Medulla oblongata (tissue), 1 donor: ENCODE results near the gene PIGZ.
A peak's percentile ranks its signal among the peaks of the same experiment; 100 is the strongest.

Experiments
- DNase-seq: peaks from one replicate; pipeline ENCODE4 v3.0.0-alpha.2; 2015; ENCODE audit errors: extremely low spot score

The PIGZ gene

GRCh38 chr3:197001972-197002700 is 33.5 kb upstream of the PIGZ start:
- DNase-seq = peak; percentile 15

GRCh38 chr3:197001106-197001971 is 32.7 kb upstream of the PIGZ start:
- DNase-seq = no peak

DNA sequence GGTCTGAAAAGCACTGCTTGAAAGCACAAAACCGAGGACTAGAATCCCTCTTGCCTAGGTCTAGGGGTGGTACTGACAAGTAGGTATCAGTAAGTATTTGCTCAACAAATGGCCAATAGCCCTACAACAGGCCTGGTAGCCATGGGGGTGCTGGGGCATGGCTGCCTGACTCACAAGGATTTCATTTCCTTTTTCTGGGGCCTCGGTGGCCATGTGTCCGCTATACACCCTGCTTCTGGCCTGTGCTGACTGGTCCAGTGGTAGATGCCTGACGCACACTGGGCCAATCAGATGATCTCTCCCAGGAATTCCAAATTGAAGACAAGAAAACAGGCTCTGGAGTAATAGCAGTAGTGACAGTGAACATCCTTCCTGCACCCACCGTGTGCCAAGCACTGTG is 31.6 kb upstream of the PIGZ start:
- no peak for DNase-seq

DNA sequence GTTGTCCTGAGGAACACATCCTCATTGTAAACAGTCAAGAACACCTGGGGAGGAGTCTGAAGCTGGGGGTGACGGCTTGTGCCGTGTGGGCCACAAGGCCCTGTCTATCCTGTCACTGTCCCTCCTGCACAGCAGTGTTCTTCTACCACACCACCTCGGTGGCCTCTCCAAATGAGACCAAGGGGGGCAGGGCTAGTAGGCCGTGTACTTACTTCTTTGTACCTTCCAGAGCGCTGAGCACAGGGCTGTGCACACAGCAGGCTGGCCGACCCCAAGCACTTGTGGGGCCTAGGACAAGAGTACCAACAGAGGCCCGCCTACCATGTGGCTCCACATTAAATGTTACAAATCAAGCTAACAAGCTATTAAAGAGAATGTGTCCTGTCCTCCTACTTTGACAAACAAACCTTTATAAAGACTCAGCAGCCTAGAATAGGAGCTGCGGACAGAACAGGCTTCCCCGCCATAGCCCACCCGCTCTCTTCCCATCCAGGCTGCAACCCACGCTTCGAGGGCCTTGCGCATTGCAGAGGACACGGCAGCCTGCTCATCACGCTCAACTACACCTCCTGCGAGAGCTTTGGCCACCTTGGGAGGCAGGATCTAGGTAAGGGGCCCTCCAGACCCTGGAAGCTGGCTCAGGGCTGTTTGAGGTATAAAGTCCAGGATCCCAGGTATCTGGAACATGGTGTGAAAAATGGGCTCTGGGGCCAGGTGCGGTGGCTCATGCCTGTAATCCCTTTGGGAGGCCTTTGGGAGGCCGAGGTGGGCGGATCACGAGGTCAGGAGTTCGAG is 30.5 kb upstream of the PIGZ start:
- no peak for DNase-seq

DNA sequence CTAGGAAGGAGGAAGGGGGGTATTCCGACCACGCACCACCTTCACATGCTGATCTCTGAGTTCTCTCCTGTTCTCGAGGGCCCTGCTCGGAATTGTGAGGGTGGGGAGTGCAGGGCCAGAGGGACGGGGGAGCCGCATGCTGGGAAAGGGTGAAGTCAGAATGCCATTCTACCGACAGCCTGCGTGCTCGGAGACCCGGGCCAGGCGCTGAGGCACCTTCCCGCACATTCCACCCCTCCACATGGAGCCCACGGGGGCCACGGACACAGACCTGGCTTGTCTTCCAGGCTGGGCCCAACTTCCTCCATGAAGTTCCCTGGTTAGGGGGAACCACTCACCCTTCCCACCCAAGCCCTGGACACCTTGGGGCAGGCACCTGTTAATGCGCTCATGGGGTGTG is 28.7 kb upstream of the PIGZ start:
- no peak for DNase-seq

GRCh38 chr3:196996454-196997265 is 28.0 kb upstream of the PIGZ start:
- no peak for DNase-seq

DNA sequence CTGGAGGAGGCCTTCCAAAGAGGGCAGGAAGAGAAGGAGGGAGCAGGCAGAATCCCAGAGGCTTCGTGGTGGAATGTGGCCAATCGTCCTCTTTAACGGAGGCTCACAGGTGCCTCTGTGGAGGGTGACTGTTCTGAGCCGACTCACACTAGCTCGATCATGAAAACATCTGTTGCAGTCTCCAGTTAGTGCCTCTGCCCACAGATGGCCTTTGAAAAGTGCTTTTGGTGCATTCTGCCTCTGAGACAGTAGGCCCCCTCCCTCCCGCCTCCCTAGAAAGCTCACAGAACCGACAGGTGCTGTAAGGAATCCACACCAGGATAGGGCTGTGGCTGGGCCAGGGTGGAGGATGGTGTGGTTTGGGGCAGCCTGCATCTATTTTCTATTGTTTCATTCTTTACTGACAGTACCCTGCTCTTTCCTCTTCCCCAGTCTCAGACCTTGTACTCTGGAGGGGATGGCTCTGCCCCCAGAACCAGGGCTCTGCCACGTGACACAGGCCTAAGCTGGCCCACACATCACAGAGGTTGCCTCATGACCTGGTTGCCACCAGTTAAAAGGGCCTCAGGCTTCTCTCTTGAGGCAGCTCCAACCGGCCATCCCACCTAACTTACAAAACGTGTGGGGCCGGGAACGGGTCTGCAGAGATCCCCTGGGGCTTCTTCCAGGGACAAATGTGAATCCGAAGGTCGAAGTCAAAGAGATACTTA is 27.2 kb upstream of the PIGZ start:
- DNase-seq = no peak

DNA sequence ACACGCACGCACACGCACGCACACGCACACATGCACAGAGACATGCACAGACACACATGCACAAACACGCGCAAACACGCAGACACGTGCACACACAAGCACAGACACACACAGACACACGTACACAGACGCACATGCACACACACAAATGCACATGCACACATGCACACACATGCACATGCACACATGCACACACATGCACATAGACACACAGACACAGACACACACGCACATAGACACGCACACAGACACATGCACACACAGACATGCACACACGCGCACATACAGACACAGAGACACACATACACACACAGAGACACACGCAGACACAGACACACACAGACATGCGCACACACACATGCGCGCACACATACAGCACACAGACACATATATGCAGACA is 26.4 kb upstream of the PIGZ start:
- DNase-seq = no peak

- DNase-seq = no peak
Measured at GRCh38 chr3:196994056-196994455, 25.4 kb upstream of the PIGZ start.

GRCh38 chr3:196992461-196993065 is 23.9 kb upstream of the PIGZ start:
- no peak for DNase-seq

DNA sequence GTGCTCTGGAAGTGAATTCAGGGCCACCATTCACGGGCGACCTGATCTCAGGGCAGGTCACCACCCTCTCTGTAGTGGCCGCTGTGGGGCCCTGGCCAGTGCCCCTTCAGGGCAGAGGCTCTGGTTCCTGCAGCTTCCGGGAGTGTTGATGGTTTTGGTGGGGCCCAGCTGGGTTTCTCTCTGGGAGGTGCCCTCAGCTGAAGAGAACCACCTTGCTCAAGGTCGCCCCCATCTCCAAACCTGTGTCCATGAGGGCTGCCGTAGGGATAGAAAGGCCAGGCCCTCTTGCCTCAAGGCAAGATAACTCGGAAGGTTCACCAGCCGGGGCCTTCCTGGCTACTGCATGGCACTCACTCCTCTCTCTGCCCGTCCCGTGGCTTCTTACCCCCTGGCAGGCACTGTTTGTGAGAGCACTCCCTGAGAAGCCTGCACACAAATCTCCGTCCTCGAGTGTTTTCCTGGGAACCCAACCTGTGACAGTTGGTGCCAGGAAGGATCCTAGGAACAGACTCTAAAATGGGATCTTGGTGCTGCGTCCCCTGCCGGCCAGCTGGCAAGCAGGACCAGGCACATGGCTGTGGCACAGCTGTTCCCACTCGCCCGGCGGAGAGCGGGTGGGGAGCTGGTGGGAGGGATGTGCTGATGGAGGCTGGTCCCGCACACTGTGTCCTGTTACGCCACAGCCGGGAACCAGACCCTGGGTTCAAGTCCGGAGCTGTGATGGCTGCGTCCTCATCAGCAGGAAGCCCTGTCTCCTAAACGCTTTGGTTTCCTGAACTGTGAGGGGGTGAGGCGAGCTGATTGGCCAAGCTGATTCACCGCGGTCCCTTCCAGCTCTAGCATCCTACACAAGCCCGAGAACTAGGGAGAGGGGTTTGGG is 23.2 kb upstream of the PIGZ start:
- DNase-seq = no peak

DNA sequence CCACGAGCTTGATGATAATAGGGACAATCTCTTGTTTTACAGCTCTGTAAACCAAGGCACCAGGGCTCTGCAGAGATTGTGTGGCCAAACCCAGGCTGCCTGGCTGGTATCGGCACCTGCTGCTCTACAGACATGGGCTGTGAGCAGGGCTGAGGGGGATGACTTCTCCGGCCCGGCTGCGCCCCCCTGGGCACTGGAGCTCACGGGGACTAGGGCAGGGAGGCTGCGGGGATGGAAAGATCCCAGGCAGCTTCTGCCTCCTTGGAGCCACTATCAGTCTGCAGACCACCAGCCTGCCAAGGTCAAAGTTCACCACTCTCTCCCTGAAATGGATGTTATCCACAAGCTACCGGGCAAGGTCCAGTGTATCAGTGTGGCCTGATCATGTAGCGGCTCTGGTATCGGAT is 22.0 kb upstream of the PIGZ start:
- DNase-seq = no peak

DNA sequence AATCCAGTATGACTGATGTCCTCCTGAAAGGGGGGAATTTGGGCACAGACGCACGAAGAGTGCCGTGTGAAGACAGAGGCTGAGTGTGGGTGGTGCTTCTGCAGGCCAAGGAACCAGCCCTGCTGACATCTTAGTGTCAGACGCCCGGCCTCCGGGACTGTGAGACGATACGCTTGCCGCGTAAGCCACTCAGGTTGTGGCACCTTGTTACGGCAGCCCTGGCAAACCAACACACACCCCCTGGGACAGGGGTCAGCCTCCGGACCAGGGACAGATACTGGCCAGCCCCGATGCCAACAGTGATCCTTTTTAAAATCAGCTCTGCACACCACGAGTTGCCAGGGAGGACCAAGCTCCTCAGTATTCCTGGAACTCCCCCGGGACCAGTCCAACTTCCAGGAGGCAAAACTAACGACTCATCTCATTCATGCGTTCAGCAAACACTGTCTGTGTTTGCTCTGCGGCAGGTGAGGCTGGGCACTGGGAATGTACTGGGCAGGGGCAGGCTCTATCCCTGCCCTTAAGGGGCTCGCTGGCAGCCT is 21.2 kb upstream of the PIGZ start:
- DNase-seq = no peak

GRCh38 chr3:196988241-196989029 is 19.8 kb upstream of the PIGZ start:
- no peak for DNase-seq

DNA sequence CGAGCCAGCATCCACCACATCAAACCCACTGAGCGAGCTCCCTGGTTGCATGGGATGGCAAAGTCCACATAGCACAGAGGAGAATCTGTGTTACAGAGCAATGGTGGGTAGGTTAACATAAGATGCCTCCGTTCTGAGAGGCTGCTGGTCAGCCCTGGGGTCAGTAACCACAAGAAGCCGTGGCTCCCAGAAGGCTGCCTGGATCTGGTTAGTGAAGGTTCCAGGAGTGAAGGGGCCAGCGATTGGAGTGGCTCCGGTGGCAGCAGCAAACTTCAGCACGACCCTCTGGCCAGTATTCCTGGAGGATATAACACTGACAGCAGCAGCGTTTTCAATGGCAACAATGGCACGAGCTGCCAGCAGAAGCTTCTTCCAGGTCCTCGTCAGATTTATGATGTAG is 18.4 kb upstream of the PIGZ start:
- no peak for DNase-seq

- no peak for DNase-seq
Measured at GRCh38 chr3:196985954-196986885, 17.6 kb upstream of the PIGZ start.

- no peak for DNase-seq
Measured at GRCh38 chr3:196985298-196985697, 16.7 kb upstream of the PIGZ start.
